Endothelial cell of hepatic sinusoid (primary cell): ENCODE measurements around the gene FSHR.

Experiments used
- in situ Hi-C: cut with HindIII; loops from 2 replicates; pipeline ENCODE4 v1.10.0; 2017; ENCODE audit warnings: low sequenced_read_pairs

Gene FSHR

GRCh38 chr2:49154140-49154539 is at the start of gene FSHR:
Gene FSHR, minus strand, starts transcription at chr2:49154515. Its CDS starts 98 bp downstream, at chr2:49154417.
- in situ Hi-C loops = no loop called here

- in situ Hi-C loops = no loop called here
Measured at GRCh38 chr2:49199266-49199665, 45.0 kb upstream of the FSHR start.

- in situ Hi-C loops = no loop called here
Measured at GRCh38 chr2:49194701-49195100, 40.4 kb upstream of the FSHR start.

GRCh38 chr2:49192036-49192435 is 37.7 kb upstream of the FSHR start:
- in situ Hi-C loops = no loop called here

GRCh38 chr2:49189512-49190225 is 35.4 kb upstream of the FSHR start:
- in situ Hi-C loops = no loop called here

- in situ Hi-C loops = no loop called here
Measured at GRCh38 chr2:49186050-49186648, 31.8 kb upstream of the FSHR start.

- in situ Hi-C loops = no loop called here
Measured at GRCh38 chr2:49178656-49179055, 24.3 kb upstream of the FSHR start.

- in situ Hi-C loops = no loop called here
Measured at GRCh38 chr2:49177194-49177593, 22.9 kb upstream of the FSHR start.

- in situ Hi-C loops = no loop called here
Measured at GRCh38 chr2:49175831-49176230, 21.5 kb upstream of the FSHR start.

- in situ Hi-C loops = no loop called here
Measured at GRCh38 chr2:49174750-49175149, 20.4 kb upstream of the FSHR start.

GRCh38 chr2:49167131-49167530 is 12.8 kb upstream of the FSHR start:
- in situ Hi-C loops = no loop called here

GRCh38 chr2:49165662-49166061 is 11.3 kb upstream of the FSHR start:
- in situ Hi-C loops = no loop called here

GRCh38 chr2:49164729-49165128 is 10.4 kb upstream of the FSHR start:
- in situ Hi-C loops = no loop called here

- in situ Hi-C loops = no loop called here
Measured at GRCh38 chr2:49162151-49162550, 7.8 kb upstream of the FSHR start.

- in situ Hi-C loops = no loop called here
Measured at GRCh38 chr2:49154891-49155290, 576 bp upstream of the FSHR start.

- in situ Hi-C loops = no loop called here
Measured at GRCh38 chr2:49153252-49153651, 1.1 kb downstream of the FSHR start.

GRCh38 chr2:49152824-49153223 is 1.5 kb downstream of the FSHR start:
- in situ Hi-C loops = no loop called here

- in situ Hi-C loops = no loop called here
Measured at GRCh38 chr2:49146401-49146800, 7.9 kb downstream of the FSHR start.

- in situ Hi-C loops = no loop called here
Measured at GRCh38 chr2:49131801-49132200, 22.5 kb downstream of the FSHR start.

GRCh38 chr2:49129034-49129433 is 25.3 kb downstream of the FSHR start:
- in situ Hi-C loops = no loop called here

GRCh38 chr2:49123600-49123999 is 30.7 kb downstream of the FSHR start:
- in situ Hi-C loops = no loop called here

- in situ Hi-C loops = no loop called here
Measured at GRCh38 chr2:49122107-49122506, 32.2 kb downstream of the FSHR start.

- in situ Hi-C loops = no loop called here
Measured at GRCh38 chr2:49113046-49113445, 41.3 kb downstream of the FSHR start.
